Lung microvascular endothelial cell (primary cell): Measurements from ENCODE around the gene POLE4. TPM values are rescaled to one million over a fixed set of nuclear protein-coding genes. Genes with fewer than 3 reads are reported as not detected.

Experiments used
- DNase-seq, 2 donors: peaks; one replicate each; pipeline versions ENCODE4 v3.0.0 to v3.0.0-alpha.2; 2010; ENCODE audit warnings: low read depth in 2 of 2
- total RNA-seq: library from RNA; depleted of rRNA; stranded (reverse); fragments of >200 nt; gene quantifications from 2 replicates; pipeline ENCODE4 v1.2.1, GENCODE V29; 2014

POLE4 gene, protein sequence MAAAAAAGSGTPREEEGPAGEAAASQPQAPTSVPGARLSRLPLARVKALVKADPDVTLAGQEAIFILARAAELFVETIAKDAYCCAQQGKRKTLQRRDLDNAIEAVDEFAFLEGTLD
- 20.0 and 30.0 TPM in 2 replicates for total RNA-seq

- DNase-seq: peak; percentile 83 to 91
These were observed at the start of gene POLE4 for GRCh38 chr2:74958274-74959105. Gene POLE4, plus strand, starts transcription at chr2:74958643. Its CDS starts 37 bp downstream, at chr2:74958680.

GRCh38 chr2:74908748-74909444 is 49.5 kb upstream of the POLE4 start:
- no peak for DNase-seq

DNA sequence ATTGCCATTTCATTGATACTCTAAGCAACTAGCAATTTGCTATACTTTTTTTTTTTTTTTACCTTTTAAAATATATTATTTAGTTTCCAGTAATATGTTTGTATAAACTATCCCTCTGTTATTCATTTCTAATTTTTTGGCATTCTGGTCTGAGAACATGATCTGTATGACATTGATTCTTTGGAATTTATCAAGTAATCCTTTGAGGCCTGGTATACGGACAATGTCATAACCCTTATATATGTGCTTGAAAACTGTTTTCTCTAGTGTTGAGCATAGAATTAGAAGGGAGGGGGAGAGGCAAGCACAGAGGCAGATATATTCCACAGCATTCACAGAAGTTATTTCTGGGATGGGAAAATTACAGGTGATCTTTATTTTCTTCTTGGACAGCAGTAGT is 48.2 kb upstream of the POLE4 start:
- DNase-seq: no peak

- no peak for DNase-seq
These were observed 47.4 kb upstream of the POLE4 start for GRCh38 chr2:74911061-74911460.

- no peak for DNase-seq
These were observed 42.7 kb upstream of the POLE4 start for GRCh38 chr2:74915743-74916142.

DNA sequence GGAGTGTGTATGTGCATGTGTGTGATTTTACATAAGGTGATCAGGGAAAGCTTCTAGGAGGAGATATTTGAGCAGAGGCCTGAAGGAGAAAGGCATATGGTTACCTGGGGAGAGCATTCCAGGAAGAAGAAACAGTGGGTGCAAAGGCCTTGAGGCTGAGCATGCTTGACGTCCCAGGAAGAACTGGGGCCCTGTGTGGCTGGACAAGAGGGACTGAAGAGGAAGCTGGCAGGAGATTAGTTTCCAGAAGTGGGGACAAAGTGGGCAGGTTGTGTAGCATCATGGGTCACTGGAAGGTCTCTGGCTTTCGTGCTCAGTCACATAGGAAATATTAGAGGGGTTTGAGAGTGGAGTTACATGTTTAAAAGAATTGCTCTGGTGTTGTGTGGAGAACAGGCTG is 42.0 kb upstream of the POLE4 start:
- no peak for DNase-seq

DNA sequence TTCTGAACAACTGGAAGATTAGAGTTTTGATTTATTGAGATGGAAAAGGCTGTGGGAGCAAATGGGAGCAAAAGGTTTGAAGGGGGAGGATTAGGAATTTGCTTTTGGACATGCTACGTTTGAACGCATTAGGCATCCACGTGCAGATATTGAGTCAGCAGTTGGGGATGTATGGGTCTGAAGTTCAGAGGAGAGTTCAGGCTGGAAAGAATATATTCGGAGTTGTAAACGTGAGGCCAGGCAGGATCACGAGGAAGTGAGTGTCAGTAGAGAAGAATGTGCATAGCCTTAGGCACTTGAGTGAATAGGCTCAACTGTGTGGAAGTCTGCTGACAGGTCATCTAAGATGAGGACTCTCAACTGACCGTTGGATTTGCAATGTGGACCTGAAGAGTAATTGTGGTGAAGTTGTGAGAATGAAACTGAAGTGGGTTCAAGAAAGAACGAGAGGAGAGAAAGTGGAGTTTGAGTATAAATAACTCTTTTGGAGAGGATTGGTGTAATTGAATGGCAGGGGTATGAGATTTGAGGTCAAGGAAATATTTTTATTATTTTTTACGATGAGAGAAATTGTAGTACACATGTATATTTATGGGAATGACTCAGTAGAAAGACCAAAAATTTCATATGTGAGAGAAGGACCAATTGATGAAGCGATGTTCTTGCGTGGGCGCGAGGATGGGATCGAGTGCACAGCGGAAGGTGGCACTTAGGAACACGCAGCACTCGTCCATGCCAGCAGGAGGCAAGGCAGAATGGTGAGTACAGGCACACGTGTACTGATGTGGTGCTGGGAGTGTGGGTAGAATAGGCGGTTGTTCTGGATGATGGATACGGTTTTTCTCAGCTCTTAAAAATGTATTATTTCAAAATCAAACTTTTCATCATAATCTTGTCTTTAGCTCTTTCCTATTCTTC is 40.5 kb upstream of the POLE4 start:
- peak in 1 of 2 donors; percentile 24 for DNase-seq

DNA sequence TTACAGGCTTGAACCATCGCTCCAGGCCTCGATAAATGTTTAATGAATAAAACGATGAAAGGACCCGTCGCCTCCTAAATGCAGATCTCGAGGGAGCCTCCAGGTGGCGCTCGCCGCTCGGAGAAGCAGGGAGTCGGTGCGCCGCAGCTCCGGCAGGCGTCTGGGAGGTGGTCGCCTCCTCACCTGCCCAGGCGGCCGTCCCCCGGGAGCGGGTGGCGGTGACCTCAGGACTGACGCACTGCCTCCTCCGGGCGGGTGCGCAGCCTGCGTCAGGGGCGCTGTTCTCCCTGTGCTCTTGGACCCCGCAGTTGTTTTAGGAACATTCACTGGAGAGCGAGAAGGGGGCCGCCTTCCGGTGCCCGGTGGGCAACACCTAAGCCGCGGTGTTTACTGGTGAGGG is 38.6 kb upstream of the POLE4 start:
- peak; percentile 54 to 75 for DNase-seq

- no peak for DNase-seq
These were observed 37.2 kb upstream of the POLE4 start for GRCh38 chr2:74921236-74921736.

DNA sequence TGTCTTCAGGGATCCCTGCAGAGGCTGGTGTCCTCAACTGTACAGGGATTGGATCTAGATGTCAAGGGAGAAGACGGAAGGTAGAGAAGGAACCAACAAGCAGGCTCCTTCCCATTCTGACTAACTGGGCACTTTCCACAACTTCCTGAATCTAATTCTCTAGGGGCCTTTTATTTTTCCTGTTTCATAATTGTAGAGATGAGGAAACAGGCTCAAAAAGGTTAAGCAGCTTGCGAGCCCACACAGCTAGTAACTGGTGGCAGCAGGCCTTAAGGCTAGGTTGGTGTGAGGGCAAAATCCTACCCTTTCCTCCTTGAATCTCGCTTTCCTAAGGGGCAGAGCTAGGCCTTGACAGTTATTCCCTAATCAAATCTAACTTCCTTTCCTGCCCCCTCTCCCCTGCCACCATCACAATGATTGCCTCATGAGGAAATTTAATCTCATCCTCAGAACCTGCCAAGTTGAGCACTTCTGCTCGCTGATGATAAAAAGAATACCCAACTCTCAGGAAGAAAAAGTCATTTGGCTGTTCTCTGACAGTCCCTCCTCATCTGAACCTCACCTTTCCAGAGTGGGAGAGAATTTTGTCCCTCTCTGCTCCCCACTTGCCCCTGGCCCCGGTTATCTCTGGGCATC is 35.7 kb upstream of the POLE4 start:
- DNase-seq: no peak

DNA sequence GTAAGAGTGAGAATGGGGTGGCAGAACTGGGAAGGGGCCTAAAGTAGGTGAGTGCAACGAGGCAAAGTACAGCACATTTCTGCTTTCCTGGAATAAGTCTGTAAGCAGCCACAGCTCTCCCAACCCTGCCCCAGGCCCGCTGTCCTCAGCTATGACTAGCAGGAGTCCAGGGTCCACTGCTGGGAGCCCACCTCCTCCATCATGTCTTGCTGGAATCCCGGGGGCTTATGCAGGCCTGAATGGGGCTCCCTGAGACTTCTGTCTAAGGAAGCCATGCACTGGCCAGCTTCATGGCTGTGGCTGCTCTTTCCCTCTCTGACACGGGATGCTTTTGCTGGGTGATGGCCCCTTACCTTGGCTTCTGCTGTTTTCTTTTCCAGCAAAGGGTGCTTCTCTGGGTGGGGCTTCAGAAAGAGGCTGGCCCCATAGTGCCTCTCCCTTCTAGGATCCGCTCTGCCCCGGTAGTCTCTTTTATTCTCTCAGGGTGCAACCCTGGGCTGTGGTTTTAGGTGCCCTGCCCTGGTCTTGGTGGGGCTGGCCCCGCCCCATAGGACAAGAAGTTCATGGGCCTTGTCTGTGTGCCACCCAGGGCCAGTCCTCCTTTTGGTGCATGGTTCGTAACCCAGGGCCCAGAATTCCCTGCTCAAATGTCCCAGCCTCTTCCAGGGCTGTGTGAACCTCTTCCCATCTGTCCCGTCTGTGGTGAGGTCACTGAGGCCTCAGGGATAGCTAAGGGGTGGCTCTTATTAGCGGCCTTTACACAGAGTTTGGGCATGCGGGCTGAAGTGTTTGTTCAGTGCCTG is 33.8 kb upstream of the POLE4 start:
- no peak for DNase-seq

DNA sequence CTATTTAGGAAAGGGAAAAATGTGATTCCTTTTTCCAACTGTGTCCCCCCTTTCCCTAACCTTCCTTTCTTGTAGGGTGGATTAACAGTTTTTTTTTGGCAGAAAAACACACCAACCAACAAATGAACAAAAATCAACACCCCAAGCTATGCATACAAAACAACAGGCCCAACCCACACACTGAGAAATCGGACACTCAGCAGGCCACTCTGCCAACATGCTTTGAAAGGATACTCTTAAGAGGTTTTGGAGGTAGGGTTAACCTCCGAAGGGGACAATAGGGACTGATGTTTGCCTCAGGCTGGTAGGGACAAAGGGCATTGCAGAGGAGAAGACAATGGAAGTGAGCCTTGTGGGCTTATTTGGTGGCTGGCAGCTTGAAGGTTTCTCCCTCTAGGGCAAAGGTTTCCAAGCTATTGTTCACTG is 33.1 kb upstream of the POLE4 start:
- no peak for DNase-seq

DNA sequence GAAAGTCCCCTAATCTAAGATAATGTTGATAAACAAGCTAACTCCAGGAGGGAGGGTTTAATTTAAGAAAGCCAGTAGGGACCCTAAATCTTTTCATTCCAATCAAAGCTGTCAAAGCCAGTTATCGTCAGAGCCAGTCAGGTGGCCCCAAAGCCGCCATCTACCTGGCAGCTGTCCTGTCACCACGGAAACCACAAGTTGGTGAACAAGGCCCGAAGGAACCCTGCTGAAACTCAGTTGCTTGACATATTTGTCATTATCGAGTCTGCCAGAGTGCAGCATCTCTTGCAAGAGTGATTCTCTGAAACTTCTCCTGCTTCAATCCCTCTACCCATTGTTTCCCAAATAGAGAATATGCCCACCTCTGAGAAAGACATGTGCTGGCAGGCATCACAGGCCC is 30.8 kb upstream of the POLE4 start:
- no peak for DNase-seq

DNA sequence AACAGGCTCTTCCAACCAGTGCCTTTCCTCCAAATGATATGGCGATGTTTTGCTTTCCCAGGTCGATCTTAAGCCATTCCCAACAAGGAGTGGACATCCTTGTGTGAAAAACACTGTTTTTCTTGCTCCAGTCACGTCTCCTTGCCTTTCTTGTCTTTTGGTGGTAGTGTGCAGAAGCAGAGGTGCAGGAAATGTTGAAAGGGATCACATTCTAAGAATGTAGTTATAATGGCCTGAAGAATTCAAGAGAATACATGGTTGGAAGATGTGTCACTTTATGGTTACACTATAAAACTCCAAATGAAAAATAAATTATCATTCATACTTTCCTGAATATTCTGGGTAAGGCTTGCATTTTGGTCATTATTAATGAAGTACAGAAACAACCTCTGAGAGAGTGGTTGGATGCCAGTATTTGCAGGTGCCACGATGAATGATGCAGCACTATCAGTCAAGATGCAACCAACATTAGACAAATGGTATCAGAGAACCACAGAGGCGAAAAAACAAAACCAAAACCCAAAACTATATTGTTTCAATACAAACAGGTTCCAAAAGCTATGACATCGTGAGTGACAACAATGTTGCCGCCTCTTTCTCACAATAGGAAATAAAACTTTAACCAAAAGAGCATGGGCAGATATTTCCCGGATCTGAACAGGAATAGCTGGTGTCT is 27.5 kb upstream of the POLE4 start:
- DNase-seq: no peak

DNA sequence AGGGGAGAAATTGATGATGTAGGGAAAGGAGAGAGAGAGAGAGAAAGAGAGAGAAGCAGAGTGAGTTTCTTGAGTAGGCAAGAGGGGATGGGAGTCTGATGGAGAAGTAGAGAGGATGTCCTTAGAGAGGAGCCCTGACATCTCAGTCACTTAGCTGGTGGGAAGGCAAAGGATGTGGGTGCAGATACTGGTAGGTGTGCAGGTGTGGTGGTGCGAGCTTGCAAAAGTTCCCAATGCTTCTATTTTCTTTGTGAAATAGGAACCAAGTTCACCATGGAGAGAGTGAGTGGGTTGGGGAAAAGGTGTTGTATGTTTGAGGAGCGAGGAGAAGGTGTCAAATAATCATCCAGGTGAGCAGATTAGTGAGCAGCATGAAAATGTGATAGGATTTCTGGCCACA is 26.5 kb upstream of the POLE4 start:
- no peak for DNase-seq

DNA sequence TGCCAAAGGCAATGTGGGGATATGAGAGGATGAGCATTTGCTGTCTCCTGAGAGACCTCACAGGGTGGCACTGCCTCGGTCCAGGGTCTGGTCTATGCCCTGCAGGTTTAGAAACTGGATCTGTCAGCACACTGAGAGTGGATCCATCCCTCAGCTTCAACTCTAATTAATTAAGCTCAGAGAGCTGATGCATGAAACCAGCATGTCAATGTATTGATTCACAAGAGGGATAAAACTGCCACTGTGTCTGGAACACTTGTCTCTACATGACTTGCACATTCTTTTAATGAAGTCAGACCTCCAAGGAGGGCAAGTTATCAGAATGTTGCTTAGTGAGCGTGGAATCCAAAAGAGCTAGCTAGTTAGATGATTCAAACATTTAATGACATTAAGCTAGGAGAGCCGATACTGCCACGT is 22.5 kb upstream of the POLE4 start:
- DNase-seq: no peak

- DNase-seq: no peak
These were observed 21.1 kb upstream of the POLE4 start for GRCh38 chr2:74937221-74937880.

DNA sequence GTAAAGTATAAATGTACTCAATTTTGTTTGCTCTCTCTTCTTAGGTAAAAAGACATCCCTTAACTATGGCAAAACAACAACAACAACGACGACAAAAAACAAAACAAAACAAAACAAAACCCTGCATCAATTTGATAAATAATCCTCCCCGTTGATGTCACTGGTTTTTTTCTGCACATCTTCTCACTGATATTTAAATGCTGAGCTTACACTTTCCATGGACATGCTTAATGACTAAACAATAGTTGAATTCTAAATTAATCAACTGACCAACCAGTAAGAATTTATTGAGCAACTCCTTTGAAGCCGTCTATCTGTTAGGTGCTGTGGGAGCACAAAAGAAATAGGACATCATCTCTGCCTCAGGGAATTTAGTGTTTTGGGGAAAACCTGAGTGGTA is 20.2 kb upstream of the POLE4 start:
- DNase-seq: no peak
